ENCODE data around the gene CHST8.

GRCh38 chr19:33691030-33691427 lies 69.3 kb downstream of the CHST8 start:
- TF ChIP-seq CTCF (IDR thresholded peaks at IDR 0.05; ENCODE audit: insufficient read depth, low read depth, low read length): no peak
- TF ChIP-seq EZH2 (IDR thresholded peaks at IDR 0.05; ENCODE audit: insufficient read depth, low read length): no peak
